IMR-90 (cell line): ENCODE data around the gene CXCL3. TPM values are rescaled to one million over a fixed set of nuclear protein-coding genes. Genes with fewer than 3 reads are reported as not detected.

Source experiments
- ATAC-seq: fragments of 200-7000 bp; cut with Tn5 transposase; 2 replicates; pipeline ENCODE4 v1.9.1; 2020; ENCODE audit warnings: low read depth, mild to moderate bottlenecking, moderate library complexity
- BruUV-seq: library from RNA; stranded (reverse); fragments of 400-500 nt; replicated peaks from 2 replicates; lab custom pipeline; 2021; lab: Mats Ljungman, UMichigan
- CTCF ChIA-PET: fragments of 300-600 bp; formaldehyde crosslinking; extraction: SDS; loops from one replicate; lab custom pipeline; 2021; ENCODE audit warnings: antibody characterized with exemption; lab: Yijun Ruan, JAX
- POLR2A ChIA-PET: fragments of 300-600 bp; sonication (Branson Sonifier 250); formaldehyde crosslinking; loops from one replicate; lab custom pipeline; 2022; ENCODE audit warnings: antibody characterized with exemption; ENCODE audit not compliant: unreplicated experiment; lab: Charles Lee
- DNase-seq: peaks from one replicate; pipeline ENCODE4 v3.0.0; 2013
- H2AFZ ChIP-seq: replicated peaks from 2 replicates; pipeline ENCODE3; 2013; ENCODE audit warnings: low read length, mild to moderate bottlenecking; ENCODE audit not compliant: poor library complexity
- H2AK5ac ChIP-seq: 2 replicates; pipeline ENCODE4 v1.6.1; 2013; ENCODE audit warnings: low read depth, low read length, inconsistent platforms
- H2AK9ac ChIP-seq: replicated peaks from 2 replicates; pipeline ENCODE3; 2013; ENCODE audit warnings: mild to moderate bottlenecking, low read depth, low read length, moderate library complexity; ENCODE audit not compliant: poor library complexity
- H2BK120ac ChIP-seq: 2 replicates; pipeline ENCODE4 v1.6.1; 2013; ENCODE audit warnings: low read depth, low read length, inconsistent platforms
- H2BK15ac ChIP-seq: 3 replicates; pipeline ENCODE4 v1.6.1; 2013; ENCODE audit warnings: low read depth, low read length, inconsistent platforms
- H2BK20ac ChIP-seq: 2 replicates; pipeline ENCODE4 v1.6.1; 2013; ENCODE audit warnings: low read depth, mild to moderate bottlenecking, inconsistent platforms, low read length, moderate library complexity
- H2BK5ac ChIP-seq: 2 replicates; pipeline ENCODE4 v1.6.1; 2013; ENCODE audit warnings: mild to moderate bottlenecking, low read depth, low read length, inconsistent platforms; ENCODE audit not compliant: poor library complexity, severe bottlenecking
- H3K14ac ChIP-seq: replicated peaks from 2 replicates; pipeline ENCODE4 v1.6.1; 2013; ENCODE audit warnings: low read depth, low read length, inconsistent platforms
- H3K18ac ChIP-seq: 2 replicates; pipeline ENCODE4 v1.6.1; 2013; ENCODE audit warnings: low read depth, low read length, control low read depth
- H3K23ac ChIP-seq: 2 replicates; pipeline ENCODE4 v1.6.1; 2013; ENCODE audit warnings: low read depth, low read length, inconsistent platforms
- H3K27ac ChIP-seq: 2 replicates; pipeline ENCODE4 v1.5.1; 2013; ENCODE audit warnings: mild to moderate bottlenecking, control low read depth, low read length; ENCODE audit not compliant: insufficient read depth
- H3K27me3 ChIP-seq: 2 replicates; pipeline ENCODE4 v1.6.1; 2013; ENCODE audit warnings: low read length; ENCODE audit not compliant: control insufficient read depth, insufficient read depth
- H3K36me3 ChIP-seq: 2 replicates; pipeline ENCODE4 v1.6.1; 2013; ENCODE audit warnings: low read length, mixed read lengths; ENCODE audit not compliant: control insufficient read depth, insufficient read depth
- H3K4ac ChIP-seq: 2 replicates; pipeline ENCODE4 v1.6.1; 2013; ENCODE audit warnings: low read depth, low read length, inconsistent platforms
- H3K4me1 ChIP-seq: 2 replicates; pipeline ENCODE4 v1.6.1; 2013; ENCODE audit warnings: low read length, mixed read lengths; ENCODE audit not compliant: control insufficient read depth, insufficient read depth
- H3K4me2 ChIP-seq: 2 replicates; pipeline ENCODE4 v1.6.1; 2013; ENCODE audit warnings: low read depth, mild to moderate bottlenecking, control low read depth, low read length, moderate library complexity
- H3K4me3 ChIP-seq: 2 replicates; pipeline ENCODE4 v1.5.1; 2013; ENCODE audit warnings: low read depth, mild to moderate bottlenecking, control low read depth, low read length, moderate library complexity; ENCODE audit not compliant: insufficient read depth
- H3K56ac ChIP-seq: 2 replicates; pipeline ENCODE4 v1.6.1; 2013; ENCODE audit warnings: low read length, inconsistent platforms; ENCODE audit not compliant: insufficient read depth; ENCODE audit errors: extremely low read depth
- H3K79me1 ChIP-seq, 2 experiments: 2 replicates each; pipeline ENCODE4 v1.6.1; 2013; ENCODE audit warnings: low read length in 2 of 2, inconsistent platforms in 1 of 2, low read depth in 1 of 2
- H3K9ac ChIP-seq: 2 replicates; pipeline ENCODE4 v1.6.1; 2013; ENCODE audit warnings: low read depth, low read length, control low read depth
- H3K9me1 ChIP-seq: 2 replicates; pipeline ENCODE4 v1.6.1; 2013; ENCODE audit warnings: low read length, inconsistent platforms; ENCODE audit not compliant: insufficient read depth
- H3K9me3 ChIP-seq: 2 replicates; pipeline ENCODE4 v1.6.1; 2013; ENCODE audit warnings: low read length; ENCODE audit not compliant: control insufficient read depth, insufficient read depth
- H4K20me1 ChIP-seq: 2 replicates; pipeline ENCODE4 v1.6.1; 2013; ENCODE audit warnings: low read length, inconsistent platforms; ENCODE audit not compliant: insufficient read depth
- H4K5ac ChIP-seq: 2 replicates; pipeline ENCODE4 v1.6.1; 2013; ENCODE audit warnings: mild to moderate bottlenecking, low read depth, low read length, control low read depth
- H4K8ac ChIP-seq, 2 experiments: 2 replicates each; pipeline ENCODE4 v1.6.1; 2013; ENCODE audit warnings: low read depth in 2 of 2, low read length in 2 of 2, control low read depth in 1 of 2, inconsistent platforms in 1 of 2
- H4K91ac ChIP-seq: 2 replicates; pipeline ENCODE4 v1.6.1; 2013; ENCODE audit warnings: low read depth, low read length, inconsistent platforms; ENCODE audit not compliant: insufficient read depth
- BHLHE40 ChIP-seq: fragments of 150-350 bp; IDR thresholded peaks from 2 replicates; pipeline ENCODE4 v1.6.1; 2016; ENCODE audit warnings: mild to moderate bottlenecking, low read depth, low read length
- CEBPB ChIP-seq: IDR thresholded peaks from 2 replicates; pipeline ENCODE4 v1.6.1; 2012; ENCODE audit warnings: low read depth, low read length, improper control_type of control experiment
- CHD1 ChIP-seq: IDR thresholded peaks from 2 replicates; pipeline ENCODE4 v1.6.1; 2012; ENCODE audit warnings: low read depth, low read length, improper control_type of control experiment
- FOS ChIP-seq: fragments of 150-350 bp; IDR thresholded peaks from 2 replicates; pipeline ENCODE4 v1.6.1; 2016; ENCODE audit warnings: low read depth, low read length
- MAFK ChIP-seq: IDR thresholded peaks from 2 replicates; pipeline ENCODE4 v1.6.1; 2012; ENCODE audit warnings: low read depth, low read length, improper control_type of control experiment
- MAZ ChIP-seq: IDR thresholded peaks from 2 replicates; pipeline ENCODE4 v1.6.1; 2012; ENCODE audit warnings: low read depth, mild to moderate bottlenecking, low read length, improper control_type of control experiment, moderate library complexity, borderline replicate concordance
- MXI1 ChIP-seq: IDR thresholded peaks from 2 replicates; pipeline ENCODE4 v1.6.1; 2012; ENCODE audit warnings: low read depth, mild to moderate bottlenecking, low read length, moderate library complexity, borderline replicate concordance
- NFE2L2 ChIP-seq: fragments of 150-350 bp; IDR thresholded peaks from 2 replicates; pipeline ENCODE4 v1.6.1; 2016; ENCODE audit warnings: low read depth, mild to moderate bottlenecking, low read length
- POLR2A ChIP-seq: IDR thresholded peaks from 2 replicates; pipeline ENCODE4 v1.6.1; 2012; ENCODE audit warnings: mild to moderate bottlenecking, low read depth, low read length
- RAD21 ChIP-seq: IDR thresholded peaks from 2 replicates; pipeline ENCODE4 v1.6.1; 2012; ENCODE audit warnings: low read length, improper control_type of control experiment
- RCOR1 ChIP-seq: IDR thresholded peaks from 2 replicates; pipeline ENCODE4 v1.6.1; 2012; ENCODE audit warnings: mild to moderate bottlenecking, low read length, improper control_type of control experiment; ENCODE audit not compliant: insufficient replicate concordance
- RFX5 ChIP-seq: IDR thresholded peaks from 2 replicates; pipeline ENCODE4 v1.8.0; 2012; ENCODE audit warnings: low read depth, mild to moderate bottlenecking, low read length, moderate library complexity
- SMC3 ChIP-seq: fragments of 150-350 bp; IDR thresholded peaks from 2 replicates; pipeline ENCODE4 v1.6.1; 2016; ENCODE audit warnings: low read depth, mild to moderate bottlenecking, antibody characterized with exemption, low read length, moderate library complexity
- dilution Hi-C: fragments of 300-500 bp; cut with HindIII; formaldehyde crosslinking; loops from one replicate; pipeline ENCODE4 v1.14.3; 2018; ENCODE audit warnings: low sequenced_read_pairs; ENCODE audit not compliant: unreplicated experiment
- in situ Hi-C: fragments of 300-500 bp; cut with MboI; formaldehyde crosslinking; loops from 3 replicates; pipeline ENCODE4 v1.14.3; 2019; ENCODE audit warnings: low sequenced_read_pairs, inconsistent platforms, mixed read lengths
- intact Hi-C: fragments of 100-400 bp; cut with micrococcal nuclease; formaldehyde crosslinking; loops from 2 replicates; pipeline ENCODE4 v1.10.0; 2022
- polyA plus RNA-seq, 3 experiments: library from polyadenylated mRNA; depleted of rRNA; stranded (reverse); fragments of >200 nt; gene quantifications; 2 replicates each; pipeline ENCODE4 v1.2.3, GENCODE V29; 2012; ENCODE audit warnings: low replicate concordance in 1 of 3
- total RNA-seq: library from RNA; depleted of rRNA; stranded (reverse); fragments of >200 nt; gene quantifications from 2 replicates; pipeline ENCODE4 v1.2.3, GENCODE V29; 2012
- TF ChIP-seq, protein P1 (sequence below): fragments of 150-350 bp; IDR thresholded peaks from 2 replicates; pipeline ENCODE4 v1.6.1; 2017; ENCODE audit warnings: mild to moderate bottlenecking, antibody characterized with exemption, low read length, low read depth
- TF ChIP-seq, protein P2 (sequence below): fragments of 150-350 bp; IDR thresholded peaks from 2 replicates; pipeline ENCODE4 v1.6.1; 2016; ENCODE audit warnings: low read depth, mild to moderate bottlenecking, low read length, moderate library complexity, borderline replicate concordance
- TF ChIP-seq, protein P3 (sequence below): conservative IDR thresholded peaks from 2 replicates; pipeline ENCODE4 v1.5.1; 2012; ENCODE audit warnings: mild to moderate bottlenecking, low read depth, low read length, improper control_type of control experiment

The CXCL3 gene
- total and polyA plus RNA-seq, 2 of the 4 experiments (the other 2 are of a cell fraction) = 0.18 to 0.74 TPM

DNA sequence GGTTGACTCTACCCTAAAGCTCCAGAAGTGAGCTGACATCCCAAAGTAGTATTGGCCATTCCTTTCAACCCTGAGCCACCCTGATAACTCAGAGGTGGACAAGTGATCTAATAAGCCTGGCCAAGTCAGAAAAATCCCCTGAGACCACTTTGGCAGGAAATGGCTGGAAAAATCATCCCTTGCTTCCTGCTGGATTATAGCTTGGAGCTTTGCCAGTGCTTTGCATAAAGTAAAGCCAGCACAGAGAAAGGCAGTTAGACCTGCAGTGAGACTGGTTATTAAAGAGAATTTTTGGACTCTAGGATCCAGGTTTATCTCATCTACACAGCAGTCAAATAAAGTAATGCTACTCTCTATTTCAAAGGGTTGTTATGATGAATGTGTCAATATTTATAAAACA is 6.4 kb downstream of the CXCL3 start:
- H3K18ac ChIP-seq = no peak overlapping the region
- no peak overlapping the region for H4K8ac ChIP-seq
- CTCF ChIA-PET = no interaction called here
- no peaks in the 10 kb centered on the region for H4K20me1 ChIP-seq
- POLR2A ChIA-PET = no interaction called here
- no peak overlapping the region for H3K56ac ChIP-seq
- no peak overlapping the region for H2AK5ac ChIP-seq
- H3K79me1 ChIP-seq = no peaks in the 10 kb centered on the region; a peak in 1 of 4 replicates
- H3K4me1 ChIP-seq = no peaks in the 10 kb centered on the region
- no TSS peak for BruUV-seq
- no peak overlapping the region for H2BK120ac ChIP-seq
- H3K9me3 ChIP-seq = no peaks in the 10 kb centered on the region
- H2BK5ac ChIP-seq = no peak overlapping the region
- no peak overlapping the region for H3K4me2 ChIP-seq
- H3K9ac ChIP-seq = no peak overlapping the region
- no peak overlapping the region for H2AK9ac ChIP-seq
- no peak overlapping the region for H3K23ac ChIP-seq
- H4K91ac ChIP-seq = no peak overlapping the region
- peak; percentile 35 for DNase-seq
- H3K9me1 ChIP-seq = 0 out of 2 replicates have a peak, but pooled peaks cover 2% of the 10 kb centered on the region
- intact Hi-C loops = loop anchor here (10.0 kb wide), 3 partner anchors 107 to 457 kb away; partner anchors contain the start of gene CXCL1
- no peaks in the 10 kb centered on the region for H3K36me3 ChIP-seq
- H3K14ac ChIP-seq = no peak overlapping the region; the same call in 1 of the 2 replicates
- dilution Hi-C loops = no loop called here
- H2AFZ ChIP-seq = no peak overlapping the region
- H3K4me3 ChIP-seq = no peak overlapping the region
- H2BK20ac ChIP-seq = no peak overlapping the region
- no peaks in the 10 kb centered on the region for H3K27me3 ChIP-seq
- H2BK15ac ChIP-seq = no peak overlapping the region; the same call in 2 of the 3 replicates
- in situ Hi-C loops = loop anchor here (10.0 kb wide), 1 partner anchor 367 kb away; no protein-coding TSS in a partner anchor
- ATAC-seq = no peak
- H3K4ac ChIP-seq = no peak overlapping the region
- no peak overlapping the region for H3K27ac ChIP-seq
- no peak for TF ChIP-seq FOS
- TF ChIP-seq MAZ = no peak
- TF ChIP-seq, protein P1, sequence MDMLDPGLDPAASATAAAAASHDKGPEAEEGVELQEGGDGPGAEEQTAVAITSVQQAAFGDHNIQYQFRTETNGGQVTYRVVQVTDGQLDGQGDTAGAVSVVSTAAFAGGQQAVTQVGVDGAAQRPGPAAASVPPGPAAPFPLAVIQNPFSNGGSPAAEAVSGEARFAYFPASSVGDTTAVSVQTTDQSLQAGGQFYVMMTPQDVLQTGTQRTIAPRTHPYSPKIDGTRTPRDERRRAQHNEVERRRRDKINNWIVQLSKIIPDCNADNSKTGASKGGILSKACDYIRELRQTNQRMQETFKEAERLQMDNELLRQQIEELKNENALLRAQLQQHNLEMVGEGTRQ = no peak
- no peak for TF ChIP-seq MXI1
- no peak for TF ChIP-seq RAD21
- no peak for TF ChIP-seq CEBPB
- no peak for TF ChIP-seq BHLHE40
- TF ChIP-seq MAFK = no peak
- no peak for TF ChIP-seq CHD1
- TF ChIP-seq, protein P2, sequence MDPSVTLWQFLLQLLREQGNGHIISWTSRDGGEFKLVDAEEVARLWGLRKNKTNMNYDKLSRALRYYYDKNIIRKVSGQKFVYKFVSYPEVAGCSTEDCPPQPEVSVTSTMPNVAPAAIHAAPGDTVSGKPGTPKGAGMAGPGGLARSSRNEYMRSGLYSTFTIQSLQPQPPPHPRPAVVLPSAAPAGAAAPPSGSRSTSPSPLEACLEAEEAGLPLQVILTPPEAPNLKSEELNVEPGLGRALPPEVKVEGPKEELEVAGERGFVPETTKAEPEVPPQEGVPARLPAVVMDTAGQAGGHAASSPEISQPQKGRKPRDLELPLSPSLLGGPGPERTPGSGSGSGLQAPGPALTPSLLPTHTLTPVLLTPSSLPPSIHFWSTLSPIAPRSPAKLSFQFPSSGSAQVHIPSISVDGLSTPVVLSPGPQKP = no peak
- TF ChIP-seq POLR2A = no peak
- no peak for TF ChIP-seq RCOR1
- TF ChIP-seq, protein P3, sequence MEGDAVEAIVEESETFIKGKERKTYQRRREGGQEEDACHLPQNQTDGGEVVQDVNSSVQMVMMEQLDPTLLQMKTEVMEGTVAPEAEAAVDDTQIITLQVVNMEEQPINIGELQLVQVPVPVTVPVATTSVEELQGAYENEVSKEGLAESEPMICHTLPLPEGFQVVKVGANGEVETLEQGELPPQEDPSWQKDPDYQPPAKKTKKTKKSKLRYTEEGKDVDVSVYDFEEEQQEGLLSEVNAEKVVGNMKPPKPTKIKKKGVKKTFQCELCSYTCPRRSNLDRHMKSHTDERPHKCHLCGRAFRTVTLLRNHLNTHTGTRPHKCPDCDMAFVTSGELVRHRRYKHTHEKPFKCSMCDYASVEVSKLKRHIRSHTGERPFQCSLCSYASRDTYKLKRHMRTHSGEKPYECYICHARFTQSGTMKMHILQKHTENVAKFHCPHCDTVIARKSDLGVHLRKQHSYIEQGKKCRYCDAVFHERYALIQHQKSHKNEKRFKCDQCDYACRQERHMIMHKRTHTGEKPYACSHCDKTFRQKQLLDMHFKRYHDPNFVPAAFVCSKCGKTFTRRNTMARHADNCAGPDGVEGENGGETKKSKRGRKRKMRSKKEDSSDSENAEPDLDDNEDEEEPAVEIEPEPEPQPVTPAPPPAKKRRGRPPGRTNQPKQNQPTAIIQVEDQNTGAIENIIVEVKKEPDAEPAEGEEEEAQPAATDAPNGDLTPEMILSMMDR = no peak
- TF ChIP-seq NFE2L2 = no peak
- no peak for TF ChIP-seq SMC3
- no peak for TF ChIP-seq RFX5
- H4K5ac ChIP-seq = no peak overlapping the region
